GM12801 (cell line): ENCODE results near the gene CLASP1.

Experiments
- TF ChIP-seq, protein P1 (sequence below): IDR thresholded peaks from one replicate; pipeline ENCODE4 v1.5.1; 2011; ENCODE audit warnings: control low read depth; ENCODE audit not compliant: insufficient read length; ENCODE audit errors: extremely low read depth

Gene CLASP1

DNA sequence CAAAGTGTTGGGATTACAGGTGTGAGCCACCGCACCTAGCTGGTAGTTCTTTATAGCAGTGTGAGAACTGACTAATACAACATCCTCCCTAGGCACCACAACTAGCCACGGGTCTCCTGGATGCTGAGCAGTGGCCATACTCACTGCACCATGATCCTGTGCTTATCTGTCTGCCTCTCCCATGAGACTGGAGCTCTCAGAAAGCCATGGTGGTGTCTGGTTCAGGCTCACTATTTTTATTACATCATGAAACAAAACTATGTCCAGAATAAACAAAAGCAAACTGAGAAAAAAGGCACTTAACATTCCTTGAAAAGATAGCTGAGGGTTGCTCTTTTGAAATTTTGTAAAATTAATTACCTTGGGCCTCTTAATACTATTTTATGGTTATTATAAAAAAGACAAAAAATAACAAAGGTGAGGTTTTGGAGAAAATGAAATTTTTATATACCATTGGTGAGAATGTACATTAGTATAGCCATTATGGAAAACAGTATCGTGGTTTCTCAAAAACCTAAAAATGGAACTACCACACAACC, 273.6 kb downstream of the CLASP1 start:
- TF ChIP-seq, protein P1, sequence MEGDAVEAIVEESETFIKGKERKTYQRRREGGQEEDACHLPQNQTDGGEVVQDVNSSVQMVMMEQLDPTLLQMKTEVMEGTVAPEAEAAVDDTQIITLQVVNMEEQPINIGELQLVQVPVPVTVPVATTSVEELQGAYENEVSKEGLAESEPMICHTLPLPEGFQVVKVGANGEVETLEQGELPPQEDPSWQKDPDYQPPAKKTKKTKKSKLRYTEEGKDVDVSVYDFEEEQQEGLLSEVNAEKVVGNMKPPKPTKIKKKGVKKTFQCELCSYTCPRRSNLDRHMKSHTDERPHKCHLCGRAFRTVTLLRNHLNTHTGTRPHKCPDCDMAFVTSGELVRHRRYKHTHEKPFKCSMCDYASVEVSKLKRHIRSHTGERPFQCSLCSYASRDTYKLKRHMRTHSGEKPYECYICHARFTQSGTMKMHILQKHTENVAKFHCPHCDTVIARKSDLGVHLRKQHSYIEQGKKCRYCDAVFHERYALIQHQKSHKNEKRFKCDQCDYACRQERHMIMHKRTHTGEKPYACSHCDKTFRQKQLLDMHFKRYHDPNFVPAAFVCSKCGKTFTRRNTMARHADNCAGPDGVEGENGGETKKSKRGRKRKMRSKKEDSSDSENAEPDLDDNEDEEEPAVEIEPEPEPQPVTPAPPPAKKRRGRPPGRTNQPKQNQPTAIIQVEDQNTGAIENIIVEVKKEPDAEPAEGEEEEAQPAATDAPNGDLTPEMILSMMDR, result no peak

DNA sequence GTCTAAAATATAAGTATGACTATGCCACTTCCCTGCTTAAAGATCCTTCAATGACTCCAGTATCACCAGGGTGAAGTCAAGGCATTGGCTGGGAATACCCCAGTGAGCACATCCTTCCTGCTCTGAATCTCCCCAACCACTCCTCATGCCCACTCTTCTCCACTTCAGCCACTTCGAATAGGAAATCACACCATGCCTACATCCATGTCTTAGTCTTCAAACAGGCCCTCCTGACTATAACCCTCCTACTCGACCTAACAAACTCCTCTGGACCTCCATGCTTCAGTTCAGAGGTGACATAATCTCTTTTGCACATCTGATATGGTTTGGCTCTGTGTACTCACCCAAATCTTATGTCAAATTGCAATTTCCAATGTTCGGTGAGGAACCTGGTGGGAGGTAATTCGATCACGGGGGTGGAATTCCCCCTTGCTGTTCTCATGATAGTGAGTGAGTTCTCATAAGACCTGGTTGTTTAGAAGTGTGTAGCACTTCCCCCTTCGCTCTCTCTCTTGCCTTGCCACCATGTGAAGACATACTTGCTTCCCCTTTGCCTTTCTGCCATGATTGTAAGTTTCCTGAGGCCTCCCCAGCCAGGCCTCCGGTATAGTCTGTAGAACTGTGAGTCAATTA, 276.4 kb downstream of the CLASP1 start:
- TF ChIP-seq, protein P1, result no peak

DNA sequence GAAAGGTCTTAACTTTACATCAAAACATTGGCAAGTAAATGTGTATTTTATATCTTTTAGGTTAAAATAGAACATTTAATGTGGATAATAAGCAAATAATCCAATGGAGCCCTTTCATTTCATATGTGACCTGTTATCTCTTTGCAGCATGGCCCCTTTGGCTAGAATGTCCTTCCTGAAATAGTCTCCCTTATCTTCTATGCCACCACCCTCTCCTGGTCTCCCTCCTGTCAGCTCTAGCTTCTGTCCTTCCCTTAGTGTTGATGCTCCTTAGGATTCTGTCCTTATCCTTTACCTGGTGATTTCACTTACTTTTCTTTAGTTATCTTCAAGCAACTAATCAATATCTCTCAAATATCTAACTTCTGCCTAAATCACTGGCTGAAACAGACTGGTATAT, 277.2 kb downstream of the CLASP1 start:
- TF ChIP-seq, protein P1, result no peak

DNA sequence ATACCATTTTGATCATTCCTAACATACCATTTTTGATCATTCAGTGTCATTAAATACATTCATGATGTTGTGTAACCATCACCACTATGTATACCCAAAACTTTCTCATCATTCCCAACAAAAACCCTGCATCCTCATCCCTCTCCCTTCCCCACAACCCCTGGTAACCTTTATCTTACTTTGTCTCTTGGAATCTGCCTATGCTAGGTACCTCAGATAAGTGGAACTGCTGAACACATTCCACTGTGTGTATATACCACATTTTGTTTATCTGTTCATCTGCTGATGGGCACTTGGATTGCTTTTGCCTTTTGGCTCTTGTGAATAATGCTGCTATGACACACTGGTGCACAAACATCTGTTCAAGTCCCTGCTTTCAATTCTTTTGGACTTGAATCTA, 280.4 kb downstream of the CLASP1 start:
- TF ChIP-seq, protein P1, result no peak

DNA sequence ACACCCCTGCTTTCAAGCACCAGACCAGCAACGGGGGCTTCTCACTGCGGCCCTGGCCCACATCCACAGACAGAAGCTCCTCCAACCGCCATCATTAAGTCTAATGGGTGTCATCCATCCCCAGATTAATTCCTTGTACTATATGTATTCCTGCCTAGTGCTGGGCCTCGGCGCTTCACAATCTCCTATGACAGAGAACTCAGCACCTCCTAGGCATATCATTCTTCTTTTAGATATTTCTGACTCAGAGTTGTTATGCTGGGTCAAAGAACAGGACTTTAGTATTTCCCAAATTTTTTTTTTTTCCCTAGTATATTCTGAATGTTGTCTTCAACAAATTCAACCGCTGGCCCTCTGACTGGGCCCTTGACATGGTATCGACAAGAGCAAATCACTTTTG, 281.1 kb downstream of the CLASP1 start:
- TF ChIP-seq, protein P1, result no peak

DNA sequence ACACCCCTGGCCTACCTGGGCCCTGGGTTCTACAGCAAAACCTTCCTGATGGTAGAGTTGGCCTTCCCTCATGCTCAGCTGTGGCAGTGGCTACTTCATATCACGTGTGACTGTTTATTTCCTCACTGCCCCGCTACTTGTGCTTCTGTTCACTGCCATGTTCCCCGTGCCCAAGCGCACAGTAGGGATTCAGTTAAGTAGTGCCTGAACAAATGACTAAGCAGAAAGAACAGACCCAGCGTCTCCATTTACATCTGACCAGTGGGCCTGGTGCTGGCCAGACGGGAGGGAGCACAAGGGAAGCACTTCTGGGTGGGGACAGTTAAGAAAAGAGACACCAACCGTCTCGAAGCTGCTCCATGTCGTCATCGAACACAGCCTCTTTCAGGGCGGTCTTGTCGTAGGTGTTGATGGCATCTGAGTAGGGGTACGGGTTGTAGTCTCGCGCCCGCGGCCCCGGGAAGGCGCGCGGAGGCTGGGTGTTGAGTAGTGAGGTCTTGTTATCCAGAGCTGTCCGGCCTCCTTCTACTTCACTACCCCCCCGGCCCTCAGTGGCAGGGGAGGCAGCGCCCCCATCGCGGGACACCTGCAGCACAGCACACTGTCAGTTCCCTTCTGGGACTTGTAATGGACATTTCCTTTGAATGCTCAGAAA, 281.9 kb downstream of the CLASP1 start:
- TF ChIP-seq, protein P1, result no peak

DNA sequence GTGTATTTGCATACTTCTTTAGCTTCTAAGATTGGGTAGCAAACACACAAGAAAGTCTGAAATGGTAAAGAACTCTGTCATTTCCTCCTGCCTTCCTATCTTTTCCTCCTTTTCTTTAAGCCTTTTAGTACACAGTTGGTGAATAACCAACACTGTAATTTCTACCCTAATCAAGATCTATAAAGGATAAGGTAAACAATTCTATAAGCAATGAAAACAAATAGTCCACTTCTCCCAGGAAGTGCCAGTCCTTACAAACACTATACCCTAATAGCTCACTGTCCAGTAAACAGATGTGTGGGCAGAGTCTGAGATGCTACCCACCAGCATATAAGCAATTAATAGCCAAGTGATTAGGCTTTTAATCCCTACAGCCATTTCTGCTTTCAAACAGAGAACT, 283.2 kb downstream of the CLASP1 start:
- TF ChIP-seq, protein P1, result no peak
